Femur (tissue), 1 donor: ENCODE results near the gene PHKB.
"Not testable (repeated sequence)": the region's sequence is repeated elsewhere in the genome, so short reads cannot be mapped to it uniquely, and the experiment has no call there.

Experiments
- DNase-seq: peaks from one replicate; pipeline ENCODE4 v3.0.0-alpha.2; 2017

Gene PHKB

DNA sequence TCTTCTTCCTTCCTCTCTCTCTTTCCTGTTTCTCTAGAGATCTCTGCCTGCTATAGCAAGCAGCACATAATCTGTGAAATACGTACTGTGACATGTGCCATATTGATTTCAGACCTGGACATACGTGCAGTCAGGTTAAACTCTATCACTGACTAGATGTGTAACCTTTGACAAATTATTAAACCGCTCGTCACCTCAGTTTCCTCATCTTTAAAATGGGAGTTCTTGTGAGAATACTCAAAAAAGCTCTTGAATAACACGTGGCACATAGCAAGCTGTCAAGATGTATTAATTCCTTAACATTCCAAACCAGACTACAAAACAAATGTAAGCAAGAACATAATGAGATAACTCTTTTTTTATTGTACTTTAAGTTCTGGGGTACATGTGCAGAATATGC, 170.0 kb downstream of the PHKB start:
- no peak for DNase-seq

DNA sequence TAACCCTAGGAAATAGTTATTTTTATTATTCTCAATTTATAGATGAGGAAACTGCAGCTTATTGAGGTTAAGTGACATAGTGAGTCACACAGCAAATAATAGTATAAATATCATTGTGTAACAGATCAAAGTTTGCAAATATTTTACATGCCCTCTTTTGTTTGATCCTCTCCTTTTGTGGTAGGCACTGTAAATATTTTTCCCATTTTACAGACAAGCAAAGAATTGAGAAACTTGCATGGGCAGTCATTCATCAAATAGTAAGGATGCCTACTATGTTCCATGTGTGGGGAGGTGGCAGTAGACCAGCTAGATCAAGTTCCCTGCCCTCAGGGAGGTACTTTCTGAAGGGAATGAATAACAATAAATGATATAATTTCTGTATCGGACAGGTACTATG, 173.0 kb downstream of the PHKB start:
- DNase-seq: no peak

DNA sequence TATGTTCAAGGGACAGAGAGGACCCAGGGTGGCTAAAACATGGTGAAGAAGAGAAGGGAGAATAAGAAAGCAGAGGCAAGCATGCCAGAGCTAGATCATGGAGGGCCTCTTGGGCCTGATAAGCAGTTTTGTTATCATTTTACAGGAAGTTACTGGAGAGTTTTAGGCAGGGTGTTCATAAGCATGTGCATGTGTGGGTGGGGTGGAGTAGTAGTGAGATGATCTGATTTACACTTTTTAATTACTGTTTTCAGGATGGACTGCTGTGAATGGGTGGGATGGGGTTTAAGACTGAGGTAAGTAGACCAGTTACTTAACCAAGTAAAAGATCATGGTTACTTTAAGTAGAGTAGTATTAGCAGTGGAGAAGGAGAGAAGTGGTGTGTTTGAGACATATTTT, 173.6 kb downstream of the PHKB start:
- no peak for DNase-seq

DNA sequence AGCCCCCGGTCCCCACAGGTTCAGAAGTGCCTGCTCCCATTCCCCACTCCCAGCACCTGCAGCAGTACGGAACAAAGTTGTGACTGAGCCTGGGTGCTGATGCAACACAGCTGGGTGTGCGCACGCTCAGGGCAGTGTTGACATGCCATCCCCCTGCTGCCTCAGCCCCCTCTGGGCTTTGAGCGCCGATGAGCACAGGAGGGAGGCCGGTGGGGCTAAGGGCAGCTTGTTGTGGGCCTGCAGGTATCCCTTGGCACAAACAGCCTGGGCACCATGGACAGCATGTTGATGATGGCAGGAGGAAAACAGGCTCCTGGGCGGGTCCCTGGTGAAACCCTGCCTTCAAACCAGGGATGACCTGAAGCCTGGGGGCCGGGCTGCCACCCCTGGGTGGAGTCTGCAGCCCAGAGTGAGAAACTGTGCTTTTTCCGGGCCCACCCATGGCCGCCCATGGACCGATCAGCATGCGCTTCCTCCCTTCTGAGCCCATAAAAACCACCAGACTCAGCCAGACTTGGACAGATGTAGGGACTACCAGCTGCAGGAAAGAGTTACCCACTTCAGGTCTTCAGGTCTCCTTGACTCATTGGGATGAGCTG, 175.5 kb downstream of the PHKB start:
- DNase-seq: no peak

DNA sequence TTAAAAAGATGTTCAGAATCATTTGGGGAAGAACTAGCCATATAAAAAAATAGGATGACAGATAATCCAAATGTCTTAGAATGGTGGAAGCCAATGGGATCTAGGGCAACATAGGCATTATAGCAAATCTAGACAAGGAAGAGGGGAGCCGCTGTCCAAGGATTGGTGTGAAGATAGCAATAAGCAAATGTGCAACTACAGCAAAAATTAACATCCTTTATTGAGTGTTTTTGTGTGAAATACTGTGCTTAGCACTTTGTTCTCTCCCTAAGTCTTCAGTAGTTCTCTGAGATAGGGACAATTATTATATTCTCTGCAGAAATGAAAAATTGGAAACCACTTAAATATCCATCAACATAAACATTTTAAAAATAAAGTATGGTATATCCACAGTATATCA, 177.0 kb downstream of the PHKB start:
- no peak for DNase-seq

DNA sequence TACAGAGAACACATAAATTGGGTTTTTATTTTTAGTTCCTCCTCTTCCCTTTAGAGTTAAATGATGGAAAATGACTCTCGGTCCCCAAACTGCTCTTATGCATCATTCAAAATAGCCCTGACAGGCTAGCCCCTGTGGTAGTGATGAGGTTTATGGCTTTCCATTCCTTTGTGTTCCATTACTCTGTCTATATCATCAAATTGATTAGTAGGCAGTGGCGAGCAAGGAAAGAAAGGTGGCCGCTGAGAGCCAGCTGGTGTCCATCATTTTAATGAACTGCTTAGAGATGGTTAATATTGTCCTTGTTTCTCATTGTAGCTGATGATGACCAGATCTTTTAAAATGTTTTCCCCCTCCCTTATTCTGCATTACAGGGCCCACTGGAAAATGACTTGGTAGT, 179.5 kb downstream of the PHKB start:
- DNase-seq: no peak

DNA sequence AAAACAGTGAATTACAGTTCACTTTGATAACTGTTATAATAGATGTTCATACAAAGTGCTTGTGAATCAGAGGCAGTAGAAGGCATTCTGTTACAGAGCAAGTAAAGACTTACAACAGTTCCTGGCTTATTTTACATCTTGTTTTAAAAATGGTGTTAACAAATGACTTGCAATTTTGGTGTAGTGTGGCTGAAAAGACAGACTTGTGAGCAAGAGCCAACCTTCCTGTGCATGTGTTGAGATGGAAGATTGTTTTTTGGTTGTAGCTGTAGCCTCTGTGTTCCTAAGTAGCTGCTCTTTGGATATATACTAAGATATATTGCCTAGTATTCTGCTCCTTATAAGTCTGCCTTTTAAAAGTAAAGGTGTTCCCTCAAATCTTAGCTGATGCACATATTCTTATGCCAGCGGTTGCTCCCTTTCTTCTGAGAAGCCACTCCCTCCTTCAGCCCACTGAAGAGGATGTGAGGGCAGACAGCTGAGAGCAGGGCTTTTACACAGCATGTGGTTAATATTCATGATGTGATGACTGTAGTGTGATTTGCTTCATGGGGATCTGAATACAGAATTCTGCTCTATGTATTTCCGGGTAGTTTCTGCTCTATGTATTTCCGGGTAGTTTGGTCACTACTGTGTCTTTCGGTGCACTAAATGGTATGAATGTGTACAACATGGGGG, 182.3 kb downstream of the PHKB start:
- no peak for DNase-seq

DNA sequence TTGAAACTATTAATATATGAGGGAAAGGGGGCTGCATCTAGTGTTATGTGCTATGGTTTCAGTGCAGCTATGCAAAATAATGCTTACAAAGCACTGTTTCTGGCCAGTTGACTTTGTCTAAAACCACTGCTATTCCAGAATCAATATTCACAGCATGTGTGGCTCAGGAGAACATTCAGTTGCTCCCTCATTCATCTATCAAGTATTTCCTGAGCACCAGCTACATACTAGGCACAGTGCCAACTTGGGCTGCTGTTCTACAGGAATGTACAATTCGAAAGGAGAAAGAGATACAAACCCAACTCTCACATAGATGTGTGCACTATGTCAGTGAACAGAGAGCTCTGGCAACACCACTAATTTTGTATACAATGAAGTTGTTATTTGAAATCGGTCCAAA, 183.0 kb downstream of the PHKB start:
- no peak for DNase-seq

DNA sequence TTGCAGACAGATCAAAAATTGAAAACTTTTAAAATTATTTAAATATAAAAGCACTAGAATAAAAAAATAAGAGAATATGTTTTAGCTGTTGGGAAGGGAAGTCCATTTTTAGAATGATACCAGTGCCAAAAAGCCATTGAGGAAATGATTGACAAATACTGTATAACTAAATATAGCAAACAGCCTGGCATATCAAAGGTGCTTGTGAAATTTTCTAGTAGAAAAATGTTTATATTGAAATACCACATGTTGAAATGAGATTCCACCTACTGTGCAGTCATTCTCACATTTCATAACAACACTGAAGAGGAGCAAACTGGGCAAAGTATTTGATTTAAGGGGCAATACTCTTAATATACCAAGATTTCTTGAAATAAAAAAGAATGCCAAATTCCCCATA, 183.5 kb downstream of the PHKB start:
- DNase-seq: no peak

DNA sequence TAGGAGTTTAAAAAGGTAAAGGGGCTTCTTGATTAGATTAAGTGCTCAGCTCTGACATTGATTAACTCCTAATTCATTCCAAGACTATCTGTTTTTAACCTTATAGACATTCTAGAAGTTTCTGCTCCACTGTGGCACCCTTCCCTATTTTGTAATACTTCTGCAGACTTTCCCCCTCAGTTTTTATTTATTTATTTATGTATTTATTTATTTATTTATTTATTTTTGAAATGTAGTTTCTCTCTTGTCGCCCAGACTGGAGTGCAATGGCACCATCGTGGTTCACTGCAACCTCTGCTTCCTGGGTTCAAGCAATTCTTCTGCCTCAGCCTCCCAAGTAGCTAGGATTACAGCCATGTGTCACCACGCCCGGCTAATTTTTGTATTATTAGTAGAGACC, 185.8 kb downstream of the PHKB start:
- DNase-seq: no peak

DNA sequence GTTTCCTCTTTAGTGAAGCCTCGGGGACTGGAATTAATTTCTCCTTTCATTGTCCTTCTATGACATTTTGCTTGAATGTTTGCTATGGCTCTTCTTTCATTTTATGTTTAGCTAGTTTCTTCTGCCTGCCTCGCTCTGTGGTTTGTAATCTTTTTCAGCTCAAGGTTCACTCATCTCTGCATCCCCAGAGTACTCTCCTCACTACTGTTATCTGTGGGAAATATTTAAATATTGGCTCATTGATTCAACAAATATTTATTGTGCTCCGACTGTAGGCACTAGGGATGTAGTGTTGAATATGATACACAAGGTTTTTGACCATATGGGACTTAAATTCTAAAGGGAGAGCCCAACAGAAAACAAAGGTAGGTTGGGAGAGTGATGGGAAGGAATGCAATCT, 195.9 kb downstream of the PHKB start:
- DNase-seq: no peak

DNA sequence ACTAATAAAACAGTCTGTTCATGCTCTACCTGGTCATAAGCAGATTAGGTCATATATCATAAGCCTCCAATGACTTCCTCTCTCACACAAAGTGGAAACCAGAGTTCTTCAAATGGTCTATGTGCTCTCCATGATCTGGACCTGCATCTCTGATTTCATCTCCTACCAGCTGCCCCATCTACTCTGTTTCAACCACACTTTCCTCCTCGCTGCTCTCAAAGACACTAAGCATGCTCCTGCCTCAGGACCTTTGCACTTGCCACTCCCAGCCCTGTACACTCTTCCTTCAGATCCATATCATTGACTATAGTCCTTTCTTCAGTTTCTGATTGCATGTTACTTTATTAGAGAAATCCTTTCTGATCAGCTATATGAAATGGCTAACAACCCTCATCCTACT, 196.8 kb downstream of the PHKB start:
- no peak for DNase-seq

DNA sequence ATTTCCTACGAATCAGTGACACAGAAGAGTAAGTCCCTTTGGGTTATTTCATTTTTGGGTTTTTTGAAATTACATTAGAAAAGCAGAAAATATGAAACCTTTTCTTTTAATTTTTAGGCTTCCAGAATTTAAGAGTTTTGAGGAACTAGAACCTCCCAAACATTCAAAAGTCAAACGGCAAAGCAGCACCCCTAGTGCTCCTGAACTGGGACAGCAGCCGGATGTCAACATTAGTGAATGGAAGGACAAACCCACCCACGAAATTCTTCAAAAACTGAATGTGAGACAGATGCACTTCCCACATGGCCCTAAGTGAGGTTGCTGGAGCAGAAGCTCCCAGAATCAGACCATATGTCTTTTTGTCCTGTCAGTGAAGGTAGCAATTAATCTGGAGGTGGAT, 199.4 kb downstream of the PHKB start:
- DNase-seq: no peak

DNA sequence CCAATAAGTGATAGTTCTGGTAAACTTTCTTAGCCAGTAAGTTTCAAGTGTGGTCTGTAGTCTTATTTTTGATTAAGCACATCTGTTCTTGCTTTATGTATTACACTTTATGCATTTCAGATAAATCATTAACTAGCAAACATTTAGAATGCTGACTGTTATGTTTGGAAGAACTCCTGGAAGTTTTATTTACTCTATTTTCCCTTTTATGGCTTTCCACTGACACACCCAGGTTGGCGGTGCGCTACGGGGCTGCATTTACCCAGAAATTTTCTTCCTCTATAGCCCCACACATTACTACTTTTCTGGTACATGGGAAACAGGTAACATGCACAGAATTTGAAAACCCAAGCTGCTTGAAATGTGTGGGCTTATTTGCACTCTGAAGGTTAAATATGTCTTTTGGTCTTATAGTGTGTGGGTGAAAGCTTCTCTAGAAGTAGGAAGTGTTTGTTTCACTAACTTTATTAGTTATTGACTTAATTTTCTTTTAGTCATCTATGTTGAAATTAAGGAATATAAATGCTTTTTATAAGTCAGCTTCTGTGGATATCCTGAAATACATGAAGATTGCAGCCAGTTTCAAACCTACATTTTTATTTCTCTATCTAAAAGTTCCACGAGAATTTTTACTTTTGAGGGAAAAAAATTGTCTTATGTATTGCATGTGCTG, 203.7 kb downstream of the PHKB start:
- no peak for DNase-seq

DNA sequence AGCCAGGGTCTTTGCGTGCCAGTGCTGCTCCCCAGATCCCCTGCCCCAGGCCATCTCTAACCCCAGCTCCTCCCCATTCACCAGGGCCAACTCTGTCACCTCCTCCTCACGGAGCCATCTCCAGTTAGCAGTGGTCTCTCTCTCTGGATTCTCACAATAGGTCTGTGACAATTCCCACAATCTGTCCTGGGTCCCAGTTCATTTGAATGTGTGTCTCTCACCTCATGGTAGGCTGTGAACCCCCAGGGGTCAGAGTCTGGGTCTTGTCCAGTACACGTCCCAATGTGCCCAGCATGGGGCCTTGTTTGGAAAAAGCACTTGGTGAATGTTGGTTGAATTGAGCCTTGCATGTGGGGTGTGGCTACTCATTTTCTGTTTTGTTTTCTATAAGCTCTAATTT, 205.3 kb downstream of the PHKB start:
- DNase-seq: no peak

DNA sequence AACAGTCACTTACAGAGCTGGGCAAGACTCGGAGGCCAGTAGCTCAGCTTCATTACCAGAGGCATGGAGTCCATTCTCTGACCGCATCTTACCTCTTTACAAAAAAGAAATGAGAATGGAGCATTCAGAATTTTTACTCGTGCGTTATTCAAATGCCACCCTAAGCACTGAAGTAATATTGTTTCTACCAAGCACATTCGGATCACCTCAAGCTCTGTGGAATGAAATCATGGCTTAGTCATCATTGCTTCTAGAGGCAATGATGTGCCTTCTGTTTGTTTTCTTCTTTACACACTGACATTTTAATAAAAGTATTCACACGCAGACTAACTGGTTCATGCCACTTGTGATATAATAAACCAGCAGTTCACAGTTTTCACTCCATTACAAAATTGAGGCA, 206.8 kb downstream of the PHKB start:
- no peak for DNase-seq

DNA sequence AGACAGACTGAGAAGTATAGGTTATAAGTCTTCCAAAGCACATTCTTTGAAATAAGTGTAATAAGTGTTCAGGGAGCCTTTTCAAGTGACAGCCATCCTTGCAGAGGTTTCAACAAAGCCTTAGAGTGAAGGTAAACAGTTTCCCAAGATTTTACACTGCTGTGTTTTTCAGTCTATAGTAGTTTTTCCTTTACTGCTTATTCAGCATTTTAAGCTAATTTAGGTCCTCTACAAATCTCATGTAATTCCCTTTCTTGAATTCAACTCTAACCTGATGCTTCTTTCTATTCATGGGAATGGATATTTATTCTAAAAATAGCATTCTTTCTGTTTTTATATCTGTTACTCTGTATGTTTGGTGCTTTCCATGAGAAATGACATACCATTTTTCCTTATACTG, 211.3 kb downstream of the PHKB start:
- no peak for DNase-seq

DNA sequence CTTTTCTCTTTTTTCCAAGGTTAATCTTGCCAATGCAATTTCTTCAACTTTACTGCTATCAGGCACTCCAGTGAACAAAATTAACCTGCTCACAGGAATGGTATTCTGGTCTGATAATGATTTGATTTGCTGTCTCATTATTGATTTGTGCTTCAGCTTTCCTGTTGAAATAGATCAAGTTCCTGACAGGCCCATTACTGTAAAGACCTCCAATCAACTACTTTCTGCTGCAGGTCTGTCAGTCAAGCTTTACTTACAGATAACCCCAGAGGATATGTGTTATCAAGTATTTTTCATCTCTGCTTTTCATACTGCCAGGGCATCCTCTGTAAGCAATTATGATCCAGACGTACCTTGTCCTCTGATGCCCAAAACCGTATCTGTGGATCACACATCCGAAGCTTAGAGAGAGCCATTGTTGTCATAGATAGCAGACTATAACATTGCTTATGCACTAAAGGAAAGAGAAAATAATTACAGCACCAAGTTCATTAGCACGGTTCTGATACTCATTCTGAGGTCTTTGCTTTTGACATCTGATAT, 215.6 kb downstream of the PHKB start:
- DNase-seq: no peak

DNA sequence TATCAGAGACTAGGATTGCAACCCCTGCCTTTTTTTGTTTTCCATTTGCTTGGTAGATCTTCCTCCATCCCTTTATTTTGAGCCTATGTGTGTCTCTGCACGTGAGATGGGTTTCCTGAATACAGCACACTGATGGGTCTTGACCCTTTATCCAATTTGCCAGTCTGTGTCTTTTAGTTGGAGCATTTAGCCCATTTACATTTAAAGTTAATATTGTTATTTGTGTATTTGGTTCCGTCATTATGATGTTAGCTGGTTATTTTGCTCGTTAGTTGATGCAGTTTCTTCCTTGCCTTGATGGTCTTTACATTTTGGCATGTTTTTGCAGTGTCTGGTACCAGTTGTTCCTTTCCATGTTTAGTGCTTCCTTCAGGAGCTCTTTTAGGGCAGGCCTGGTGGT, 220.4 kb downstream of the PHKB start:
- not testable (repeated sequence) for DNase-seq

DNA sequence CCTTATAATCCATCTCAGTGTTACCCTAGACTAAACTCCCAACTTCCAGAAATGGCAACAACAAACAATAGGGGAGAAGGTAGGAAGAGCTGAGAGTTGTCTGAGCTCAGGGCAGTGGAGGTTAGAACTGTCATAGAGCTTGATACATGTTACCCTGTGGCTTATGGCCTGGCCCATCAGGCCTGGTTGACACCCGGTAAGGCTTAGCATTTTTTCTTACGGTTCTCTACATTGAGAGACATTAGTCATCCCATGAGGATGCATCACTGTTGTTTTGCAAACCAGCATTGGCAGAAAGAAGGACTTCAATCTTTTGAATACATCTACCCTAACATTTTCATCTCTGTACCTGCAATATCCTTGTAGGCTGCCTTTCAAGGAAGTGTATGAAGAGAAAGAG, 226.6 kb downstream of the PHKB start:
- no peak for DNase-seq

DNA sequence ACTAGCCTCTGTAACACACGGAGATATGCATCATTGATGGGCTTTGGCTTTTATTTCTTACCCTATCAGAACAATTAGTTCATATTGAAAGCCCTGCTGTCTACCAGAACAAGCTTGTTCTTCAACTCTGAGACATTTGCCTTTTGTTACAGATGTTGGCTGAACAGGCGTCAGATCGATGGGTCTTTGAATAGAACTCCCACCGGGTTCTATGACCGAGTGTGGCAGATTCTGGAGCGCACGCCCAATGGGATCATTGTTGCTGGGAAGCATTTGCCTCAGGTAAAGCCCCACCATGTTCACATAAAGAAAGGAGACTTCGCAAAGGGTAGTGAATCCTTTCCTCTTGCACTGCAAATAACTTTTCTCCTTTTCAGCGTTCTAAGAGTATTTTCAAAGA, 232.1 kb downstream of the PHKB start:
- DNase-seq: no peak

DNA sequence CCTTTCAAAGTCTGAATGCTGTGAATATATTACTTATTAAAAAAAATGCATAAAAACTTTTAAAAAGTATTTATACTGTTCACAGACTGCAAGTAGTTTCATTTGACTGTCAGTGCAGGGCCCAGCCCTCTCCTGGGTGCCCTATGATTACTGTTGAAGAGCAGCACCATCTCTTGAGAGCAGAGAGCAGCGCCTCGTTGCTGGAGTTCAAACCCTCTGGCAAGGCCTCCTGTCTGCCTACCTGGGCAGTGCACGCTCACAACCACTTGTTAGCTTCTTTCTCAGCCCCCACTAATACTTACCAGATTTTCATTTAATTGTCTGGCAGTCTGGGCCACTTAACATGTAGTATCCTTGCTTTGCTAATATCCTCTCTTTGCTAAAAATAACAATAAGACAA, 233.4 kb downstream of the PHKB start:
- no peak for DNase-seq

DNA sequence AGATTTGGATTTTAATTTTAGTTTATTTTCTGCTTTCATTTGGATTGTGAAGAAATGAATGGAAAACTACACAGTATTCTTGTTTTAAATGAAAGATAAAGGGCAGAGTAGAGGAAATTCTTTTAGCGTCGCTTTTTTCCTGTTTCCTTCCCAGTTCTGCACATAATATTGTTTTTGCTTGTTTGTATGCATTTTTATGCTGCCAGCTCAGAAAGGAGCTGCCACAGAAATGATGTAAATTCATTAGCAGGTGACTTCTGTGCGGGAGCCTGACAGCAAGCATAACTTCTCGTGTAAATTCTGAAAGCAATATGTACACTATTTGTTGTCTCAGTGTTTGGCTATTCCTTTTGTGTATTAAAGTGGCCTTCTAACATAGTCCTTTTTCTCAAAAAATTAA, 234.6 kb downstream of the PHKB start:
- DNase-seq: no peak

DNA sequence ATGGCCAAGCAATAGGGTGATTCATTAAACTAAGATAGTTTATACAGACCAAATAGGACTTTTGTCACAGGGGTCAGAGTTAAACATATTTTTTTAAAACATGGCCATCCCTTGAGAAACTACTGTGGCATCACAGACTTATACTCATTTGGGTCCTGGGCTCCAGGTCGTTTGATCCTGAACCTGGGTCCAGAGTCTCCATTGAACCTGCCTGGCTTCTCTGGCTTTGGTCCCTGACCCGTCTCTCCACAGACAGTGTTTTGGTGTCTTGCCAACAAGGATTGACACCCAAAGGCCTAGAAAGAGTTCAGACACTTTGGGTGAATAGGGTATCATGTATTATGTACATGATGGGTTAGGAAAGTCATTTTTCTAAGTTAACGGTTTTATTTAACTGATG, 236.7 kb downstream of the PHKB start:
- DNase-seq: no peak

DNA sequence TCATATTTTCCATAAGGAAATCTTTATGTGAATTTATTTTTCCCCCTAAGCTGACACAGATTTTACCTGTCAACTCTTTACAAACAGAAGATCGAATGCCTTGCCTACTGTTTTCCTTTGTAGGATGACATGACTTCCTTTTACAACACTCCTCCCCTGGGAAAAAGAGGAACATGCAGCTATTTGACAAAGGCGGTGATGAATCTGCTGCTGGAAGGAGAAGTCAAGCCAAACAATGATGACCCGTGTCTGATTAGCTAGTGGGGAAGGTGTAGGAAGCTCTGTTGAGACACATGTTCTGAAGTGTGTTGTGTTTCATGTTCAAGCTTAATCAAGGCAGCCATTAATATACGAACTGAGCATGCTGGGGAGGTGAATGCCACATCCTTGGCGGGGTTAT, 238.0 kb downstream of the PHKB start:
- DNase-seq: no peak
